ENCODE measurements around the gene IGSF23. TPM values are rescaled to one million over a fixed set of nuclear protein-coding genes. Genes with fewer than 3 reads are reported as not detected.

Gene IGSF23
- total RNA-seq, 1 experiment from 2014 or later = not detected

DNA sequence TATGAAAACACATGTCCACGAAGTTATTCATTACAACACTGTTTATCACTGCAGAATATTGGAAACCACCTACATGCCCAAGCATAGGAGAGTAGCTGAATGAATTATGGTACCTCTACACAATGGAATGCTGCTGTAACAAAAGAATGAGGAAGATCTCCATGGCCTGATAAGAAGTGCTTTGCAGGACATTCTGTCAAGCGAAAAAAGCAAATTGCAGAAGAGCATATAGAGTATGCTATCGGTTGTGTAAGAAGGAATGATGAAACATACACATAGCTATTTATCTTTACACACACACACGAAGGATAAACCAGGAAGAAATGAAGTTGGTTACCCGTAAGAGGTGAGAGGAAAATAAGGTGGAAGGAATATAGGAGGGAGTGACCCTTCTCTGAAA, 46.4 kb upstream of the IGSF23 start:
- H3K79me2 ChIP-seq (ENCODE audit: insufficient read depth, low read length) = no peaks in the 10 kb centered on the region
- no peaks in the 10 kb centered on the region for H3K9me3 ChIP-seq (ENCODE audit: control insufficient read depth, low read depth, low read length)
- no peaks in the 10 kb centered on the region for H3K27me3 ChIP-seq (ENCODE audit: insufficient read depth, low read length)
- no peak overlapping the region for H4K5ac ChIP-seq (ENCODE audit: insufficient read length, low read depth, low read length)
- H3K23ac ChIP-seq (ENCODE audit: insufficient read length, low read depth, low read length) = no peak overlapping the region
- Mint-ChIP-seq H3K4me1 (no peaks in the 10 kb centered on the region; a peak in 1 of 4 replicates), H3K4me3 (no peak overlapping the region), H3K27me3 (ENCODE audit: low read depth) (peaks cover 14% of the 10 kb centered on the region), H3K9me3 (peaks cover 3 to 6% of the 10 kb centered on the region in 2 experiments; a peak in 2 of 5 replicates), H3K27ac (no peak overlapping the region), H3K36me3 (ENCODE audit: insufficient read depth in 1 of 3, low read depth in 3 of 3) (no peaks in the 10 kb centered on the region)
- no peak overlapping the region for H2BK15ac ChIP-seq (ENCODE audit: low read depth, low read length)
- H3K9ac ChIP-seq (ENCODE audit: extremely low read depth, insufficient read length, low read length) = no peak overlapping the region
- H3K4me2 ChIP-seq (ENCODE audit: insufficient read depth, insufficient read length, low read length) = no peak overlapping the region
- H2BK12ac ChIP-seq (ENCODE audit: insufficient read length, low read depth, low read length) = no peak overlapping the region
- no peak overlapping the region for H4K8ac ChIP-seq (replicated peaks; ENCODE audit: insufficient read length, low read depth, low read length)
- no peak overlapping the region for H3K27ac ChIP-seq (ENCODE audit: insufficient read length, low read depth, low read length)
- no peak overlapping the region for H2BK120ac ChIP-seq (ENCODE audit: low read depth, low read length, poor library complexity, severe bottlenecking)
- TF ChIP-seq, protein P1, sequence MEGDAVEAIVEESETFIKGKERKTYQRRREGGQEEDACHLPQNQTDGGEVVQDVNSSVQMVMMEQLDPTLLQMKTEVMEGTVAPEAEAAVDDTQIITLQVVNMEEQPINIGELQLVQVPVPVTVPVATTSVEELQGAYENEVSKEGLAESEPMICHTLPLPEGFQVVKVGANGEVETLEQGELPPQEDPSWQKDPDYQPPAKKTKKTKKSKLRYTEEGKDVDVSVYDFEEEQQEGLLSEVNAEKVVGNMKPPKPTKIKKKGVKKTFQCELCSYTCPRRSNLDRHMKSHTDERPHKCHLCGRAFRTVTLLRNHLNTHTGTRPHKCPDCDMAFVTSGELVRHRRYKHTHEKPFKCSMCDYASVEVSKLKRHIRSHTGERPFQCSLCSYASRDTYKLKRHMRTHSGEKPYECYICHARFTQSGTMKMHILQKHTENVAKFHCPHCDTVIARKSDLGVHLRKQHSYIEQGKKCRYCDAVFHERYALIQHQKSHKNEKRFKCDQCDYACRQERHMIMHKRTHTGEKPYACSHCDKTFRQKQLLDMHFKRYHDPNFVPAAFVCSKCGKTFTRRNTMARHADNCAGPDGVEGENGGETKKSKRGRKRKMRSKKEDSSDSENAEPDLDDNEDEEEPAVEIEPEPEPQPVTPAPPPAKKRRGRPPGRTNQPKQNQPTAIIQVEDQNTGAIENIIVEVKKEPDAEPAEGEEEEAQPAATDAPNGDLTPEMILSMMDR (conservative IDR thresholded peaks at IDR 0.05) = no peak
- H3K79me1 ChIP-seq (ENCODE audit: insufficient read depth, low read depth, low read length, poor library complexity, severe bottlenecking) = no peaks in the 10 kb centered on the region
- no peak for DNase-seq
- H3K56ac ChIP-seq (ENCODE audit: insufficient read length, low read depth, low read length) = no peak overlapping the region
- no peak overlapping the region for H3K18ac ChIP-seq (ENCODE audit: insufficient read length, low read depth, low read length)
- no CpG with 5 or more reads among the region's 5 CpGs for WGBS (ENCODE audit: extremely low coverage, insufficient read length, low lambda C conversion rate)
- no peak overlapping the region for H4K91ac ChIP-seq (ENCODE audit: insufficient read length, low read depth, low read length)
- H2BK5ac ChIP-seq (ENCODE audit: insufficient read length, low read length) = no peak overlapping the region
- H3K14ac ChIP-seq (ENCODE audit: insufficient read depth, low read length) = no peak overlapping the region
- no peaks in the 10 kb centered on the region for H4K20me1 ChIP-seq (ENCODE audit: control insufficient read depth, insufficient read depth, insufficient read length)
- H2AFZ ChIP-seq (ENCODE audit: low read length) = no peak overlapping the region
- H3T11ph ChIP-seq (ENCODE audit: low read length) = no peak overlapping the region
- no peak overlapping the region for H2BK20ac ChIP-seq (ENCODE audit: low read depth, low read length, poor library complexity, severe bottlenecking)
- no peak overlapping the region for H2AK5ac ChIP-seq (ENCODE audit: insufficient read length, low read length)
- no peaks in the 10 kb centered on the region for H3K23me2 ChIP-seq (ENCODE audit: insufficient read length, low read depth, low read length, poor library complexity, severe bottlenecking)
- H3K4me1 ChIP-seq (ENCODE audit: insufficient read depth, low read length) = no peaks in the 10 kb centered on the region
- no peak overlapping the region for H3K4ac ChIP-seq (ENCODE audit: low read depth, low read length)

Data from H9 (cell line).